SHP77 treated with DMSO at 0.1 percent for 48 hours (cell line): ENCODE data around the gene PIGS.

Experiments used
- DNase-seq: peaks from one replicate; lab custom pipeline; 2025; lab: John Stamatoyannopoulos, UW

The PIGS gene

DNA sequence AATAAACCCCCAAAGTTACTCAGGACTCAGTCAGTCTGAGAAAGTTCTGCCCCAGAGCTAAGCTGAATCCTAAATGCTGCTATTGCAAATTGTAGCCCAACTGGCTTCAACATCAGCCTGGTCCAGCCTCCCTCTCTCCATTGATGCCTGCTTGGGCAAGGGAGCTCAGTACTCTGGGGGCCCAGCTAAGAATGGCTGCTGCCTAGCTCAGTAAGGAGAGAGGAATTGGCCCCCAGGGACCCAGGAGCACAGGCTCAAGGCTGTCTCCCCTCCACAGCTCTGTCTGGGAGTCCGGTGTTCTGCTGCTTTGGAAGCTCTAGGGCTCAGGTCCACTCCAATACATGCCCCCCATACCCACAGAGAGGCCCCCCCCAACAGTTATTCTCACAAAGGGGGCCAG, 20.5 kb downstream of the PIGS start:
- DNase-seq, result no peak

DNA sequence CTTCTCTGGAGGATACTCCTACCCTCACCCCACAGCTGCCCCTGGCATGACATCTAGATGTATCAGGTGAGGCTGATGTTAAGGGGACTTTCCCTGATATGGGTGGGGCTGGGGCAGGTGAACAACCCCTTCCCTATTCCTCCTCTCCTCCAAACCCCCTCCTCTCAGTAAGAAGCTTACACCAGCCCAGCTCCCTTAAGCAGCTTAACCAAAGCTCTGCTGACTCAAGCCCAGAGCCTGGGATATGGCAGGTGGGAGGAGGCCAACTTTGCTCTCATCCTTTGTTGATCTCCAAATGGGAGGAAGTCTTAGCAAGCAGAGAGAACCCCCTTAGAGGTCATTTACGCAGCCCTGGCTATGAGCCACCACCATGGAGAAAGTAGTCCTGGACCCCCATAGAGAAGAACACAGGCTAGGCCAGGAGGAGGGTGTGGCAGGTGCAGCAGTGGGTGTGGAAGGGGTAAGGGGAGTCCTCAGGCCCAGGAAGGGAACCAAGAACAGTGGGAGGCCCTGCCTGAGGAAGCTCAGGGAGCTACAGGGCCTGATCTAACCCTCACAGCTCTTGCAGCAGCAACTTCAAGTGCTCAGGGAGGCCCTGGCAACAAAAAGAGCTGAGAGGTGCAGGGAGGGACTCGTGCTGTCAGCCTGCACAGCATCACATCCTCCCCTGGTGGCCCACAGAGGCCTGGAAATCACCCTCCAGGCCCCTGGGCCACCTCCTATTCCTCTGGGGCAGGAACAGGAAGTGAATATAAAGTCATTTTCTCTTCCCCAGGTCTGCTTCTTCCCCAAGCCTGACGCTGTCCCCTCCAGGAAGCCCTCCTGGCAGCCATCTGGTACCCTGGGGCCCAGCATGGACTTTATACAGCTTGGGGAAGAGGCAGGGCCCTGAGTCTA, 21.8 kb downstream of the PIGS start:
- DNase-seq, result no peak

DNA sequence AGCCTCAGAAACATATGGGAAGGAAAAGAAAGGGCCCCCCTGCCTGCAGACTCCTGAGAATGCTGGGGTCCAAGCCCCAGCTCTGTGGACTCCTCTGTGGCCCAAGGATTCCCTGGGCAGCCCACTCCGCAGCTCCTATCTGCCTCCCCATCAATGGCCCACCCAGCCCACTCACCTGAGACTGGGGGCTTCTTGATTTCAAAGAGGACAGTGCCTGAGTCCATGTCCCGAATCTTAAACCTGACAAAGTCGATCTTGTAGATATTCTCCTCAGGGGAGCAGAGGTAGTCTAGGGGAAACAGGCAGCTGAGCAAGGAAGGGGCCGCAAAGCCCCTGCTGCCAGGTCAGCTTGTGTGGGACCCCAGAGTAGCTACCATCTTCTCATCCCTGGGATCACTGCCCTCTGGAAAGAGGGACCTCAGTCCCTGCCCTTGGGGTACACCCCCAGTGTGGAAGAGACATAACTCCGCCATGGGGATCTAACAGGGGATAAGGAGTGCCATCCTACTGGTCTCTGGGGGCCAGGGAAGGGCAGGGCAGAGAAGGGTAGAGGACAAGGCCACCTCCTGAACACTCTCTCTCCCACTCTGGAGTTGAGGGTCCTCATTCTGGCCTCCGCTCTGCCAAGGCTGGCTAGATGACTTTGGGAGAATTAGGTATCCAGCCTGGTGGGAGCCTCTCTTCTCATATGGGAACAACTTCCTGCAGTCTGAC, 22.8 kb downstream of the PIGS start:
- DNase-seq, result no peak

DNA sequence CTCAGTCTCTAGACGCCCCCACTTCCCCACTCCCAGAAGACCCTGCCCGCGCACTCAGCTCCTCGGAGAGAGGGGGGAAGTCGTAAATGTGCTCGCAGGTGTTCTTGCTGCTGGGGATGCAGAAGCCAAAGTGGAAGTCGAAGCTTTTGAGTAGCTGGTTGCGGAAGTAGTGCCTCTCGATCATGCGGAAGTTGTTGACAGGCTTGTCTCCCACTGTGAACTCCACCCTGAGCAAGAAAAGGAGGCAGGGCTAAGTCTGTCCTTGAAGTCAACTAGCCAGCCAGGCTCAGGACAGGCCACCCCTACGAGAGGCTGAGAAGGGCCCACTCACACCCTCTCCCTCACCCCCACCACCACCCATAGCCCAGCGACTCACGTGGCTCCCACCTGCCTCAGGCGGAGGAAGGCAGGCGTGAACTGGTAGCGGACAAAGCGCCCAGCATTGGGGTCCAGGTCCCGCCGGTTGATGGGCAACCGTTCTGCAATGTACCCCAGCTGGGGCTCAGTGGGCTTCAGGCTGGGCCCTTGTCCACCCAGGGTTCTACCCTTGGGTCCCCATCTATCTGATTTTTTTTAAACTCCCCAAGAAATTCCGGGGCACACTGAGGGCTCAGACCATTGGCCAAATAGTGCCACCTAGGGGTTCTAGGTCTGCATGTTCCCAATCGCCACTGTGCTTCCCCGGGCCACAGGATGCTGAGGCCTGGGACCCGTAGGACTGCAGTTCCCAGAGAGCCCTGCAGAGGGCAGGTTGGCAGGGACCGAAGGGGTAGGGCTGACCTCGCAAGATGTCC, 23.5 kb downstream of the PIGS start:
- peak; percentile 47 for DNase-seq

DNA sequence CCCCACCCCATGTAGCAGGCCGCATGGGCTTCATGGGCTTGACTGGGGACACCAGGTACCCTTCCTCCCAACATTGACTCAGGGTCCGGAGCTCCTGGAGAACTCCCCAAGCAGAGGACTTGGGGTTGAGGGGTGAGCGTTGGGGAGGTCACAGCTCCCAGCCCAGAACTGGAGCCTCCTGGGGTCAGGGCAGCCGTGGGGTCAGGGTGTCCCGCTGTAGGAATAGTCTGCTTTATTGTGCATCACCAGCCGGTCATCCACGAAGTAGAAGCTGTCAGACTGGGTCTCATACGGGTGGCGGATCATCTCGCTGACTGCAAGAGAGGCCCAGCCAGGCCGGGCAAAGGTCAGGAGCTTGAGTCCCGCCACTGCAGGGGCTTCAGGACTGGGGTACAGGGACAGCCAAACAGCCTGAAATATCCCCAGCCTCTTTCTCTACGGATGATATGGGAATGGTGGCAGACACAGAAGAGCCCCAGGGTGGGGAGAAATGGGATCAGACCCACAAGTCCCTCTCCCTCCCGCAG, 24.2 kb downstream of the PIGS start:
- no peak for DNase-seq

DNA sequence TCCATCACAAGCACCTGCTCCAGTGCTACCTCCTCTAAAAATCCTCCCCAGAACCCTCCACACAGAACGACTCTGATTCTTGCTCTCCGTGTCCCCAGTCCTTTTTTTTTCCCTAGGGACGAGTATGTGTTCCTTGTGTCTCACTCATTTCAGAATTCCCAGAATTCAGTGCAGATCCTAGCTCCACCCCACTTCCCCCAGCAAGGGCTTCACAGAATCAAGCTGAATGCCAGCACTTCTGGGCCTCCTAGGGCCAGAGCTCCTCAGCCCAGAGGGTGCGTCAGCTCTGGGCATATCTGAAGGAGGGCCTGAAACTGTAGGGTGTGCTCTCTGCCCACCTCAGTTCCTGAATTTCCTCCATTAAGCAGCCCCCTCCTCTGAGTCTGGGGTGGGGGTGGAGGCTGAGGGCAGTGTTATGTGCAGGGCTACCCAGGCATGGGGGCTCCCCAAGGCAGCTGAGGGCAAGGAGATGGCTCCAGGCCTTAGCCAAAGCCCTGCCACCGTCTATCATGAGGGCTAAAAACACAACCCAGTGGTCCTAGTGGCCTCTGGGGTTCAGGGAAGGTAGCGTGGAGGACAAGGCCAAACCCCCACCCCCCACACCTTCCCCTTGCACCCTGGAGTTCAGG, 25.4 kb downstream of the PIGS start:
- DNase-seq, result no peak

DNA sequence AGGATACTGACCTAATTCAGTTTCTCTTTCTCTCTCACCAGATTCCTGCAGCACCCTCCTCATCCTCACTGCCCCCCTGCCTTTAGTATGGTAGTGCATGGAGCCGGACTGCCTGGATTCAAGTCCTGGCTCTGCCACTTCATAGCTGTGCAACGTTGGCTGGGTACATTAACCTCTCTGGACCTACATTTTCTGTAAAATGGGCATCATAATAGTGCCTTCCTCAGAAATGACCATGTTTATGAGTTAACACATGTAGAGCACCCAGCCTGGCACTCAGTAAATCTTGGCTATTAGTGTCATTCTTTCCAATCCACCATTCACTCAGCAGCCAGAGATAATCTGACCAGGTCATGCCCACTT, 26.2 kb downstream of the PIGS start:
- DNase-seq, result no peak

DNA sequence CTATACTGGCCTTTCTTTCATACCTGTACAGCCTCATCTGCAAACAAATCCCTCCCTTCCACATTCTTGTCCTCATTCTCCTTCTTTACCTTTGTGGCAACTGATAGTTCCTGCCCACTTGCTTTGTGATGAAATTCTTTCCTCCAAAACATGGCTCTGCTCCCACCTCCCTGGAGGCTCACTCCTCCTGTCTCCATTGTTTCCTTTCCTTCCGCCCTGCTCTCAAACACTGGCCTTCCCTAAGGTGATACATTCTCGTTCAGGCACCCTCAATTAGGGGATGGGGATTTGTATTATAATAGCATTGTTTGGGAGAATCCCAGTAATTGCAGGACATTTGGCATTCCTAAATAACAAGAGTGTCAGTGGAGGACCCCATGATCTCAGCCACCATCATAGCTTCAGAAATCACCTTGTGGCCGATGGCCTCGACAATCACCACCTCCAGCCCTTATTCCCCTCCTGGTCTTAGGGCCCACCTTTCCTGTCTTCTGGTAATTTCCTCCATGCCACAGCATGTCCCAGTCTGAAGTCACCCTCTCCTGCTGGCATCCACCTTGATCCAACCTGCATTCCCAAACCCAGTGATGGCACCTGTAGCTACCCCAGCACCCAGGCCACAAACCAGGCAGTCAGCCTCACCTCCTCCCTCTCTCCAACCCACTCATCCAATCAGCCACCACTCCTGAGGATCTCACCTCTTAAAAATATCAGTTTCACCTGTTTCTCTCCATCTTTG, 26.8 kb downstream of the PIGS start:
- DNase-seq, result no peak

DNA sequence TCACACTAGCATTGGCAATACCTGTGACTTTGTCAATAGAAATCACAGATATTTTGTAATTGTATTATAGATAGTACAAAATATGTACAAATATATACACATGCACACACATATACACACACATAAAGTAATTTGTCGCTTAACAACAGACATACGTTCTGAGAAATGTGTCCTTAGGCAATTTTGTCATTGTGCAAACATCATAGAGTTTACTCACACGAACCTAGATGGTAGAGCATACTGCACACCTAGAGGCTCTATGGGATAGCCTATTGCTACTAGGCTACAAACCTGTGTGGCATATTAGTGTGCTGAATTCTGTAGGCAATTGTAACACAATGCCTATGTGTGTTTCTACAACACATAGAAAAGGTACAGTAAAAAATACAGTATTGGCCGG, 29.9 kb downstream of the PIGS start:
- no peak for DNase-seq

DNA sequence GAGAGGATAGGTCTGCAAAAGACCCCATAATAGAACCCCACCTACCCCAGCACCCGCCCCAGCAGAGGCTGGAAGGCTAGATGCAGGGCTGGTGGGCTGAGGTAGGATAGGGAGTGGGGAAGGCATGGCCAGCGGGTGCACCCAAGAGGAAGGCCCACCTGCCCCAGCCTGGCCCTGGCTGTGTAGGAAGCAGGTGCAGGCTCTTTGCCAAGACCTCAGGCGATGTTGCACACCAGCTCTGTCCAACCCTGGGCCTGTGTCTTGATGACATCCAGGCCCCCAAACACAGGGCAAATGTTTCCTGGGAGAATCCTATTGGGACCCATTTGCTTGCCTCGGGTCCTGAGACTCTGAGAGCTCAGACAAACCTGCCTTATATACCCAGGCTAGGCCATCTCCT, 31.1 kb downstream of the PIGS start:
- no peak for DNase-seq

DNA sequence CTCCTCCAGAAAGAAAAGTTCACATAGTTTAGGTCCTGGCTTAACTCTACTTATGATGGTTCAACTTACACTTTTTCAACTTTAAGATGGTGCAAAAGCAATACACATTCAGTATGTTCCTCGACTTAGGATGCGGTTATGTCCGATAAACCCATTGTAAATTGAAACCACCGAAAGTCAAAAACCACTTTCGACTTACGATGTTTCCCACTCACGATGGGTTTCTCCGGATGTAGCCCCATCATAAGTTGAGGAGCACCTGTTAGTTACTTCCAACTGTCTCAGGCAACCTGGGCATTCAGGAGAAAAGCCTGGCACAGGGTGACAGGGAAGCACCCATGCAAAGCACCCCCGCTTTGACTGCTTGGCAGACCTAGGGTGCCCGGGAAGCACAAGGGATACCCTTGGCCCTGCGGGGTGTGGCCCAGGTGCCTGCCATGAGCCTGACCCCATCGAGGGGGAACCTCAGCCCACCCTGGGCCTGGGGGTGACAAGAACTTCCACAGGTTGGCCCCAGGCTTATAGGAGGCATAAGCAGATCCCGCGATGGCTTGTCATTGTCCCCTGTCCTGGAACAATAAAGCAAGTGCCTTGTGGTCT, 32.9 kb downstream of the PIGS start:
- DNase-seq, result no peak

DNA sequence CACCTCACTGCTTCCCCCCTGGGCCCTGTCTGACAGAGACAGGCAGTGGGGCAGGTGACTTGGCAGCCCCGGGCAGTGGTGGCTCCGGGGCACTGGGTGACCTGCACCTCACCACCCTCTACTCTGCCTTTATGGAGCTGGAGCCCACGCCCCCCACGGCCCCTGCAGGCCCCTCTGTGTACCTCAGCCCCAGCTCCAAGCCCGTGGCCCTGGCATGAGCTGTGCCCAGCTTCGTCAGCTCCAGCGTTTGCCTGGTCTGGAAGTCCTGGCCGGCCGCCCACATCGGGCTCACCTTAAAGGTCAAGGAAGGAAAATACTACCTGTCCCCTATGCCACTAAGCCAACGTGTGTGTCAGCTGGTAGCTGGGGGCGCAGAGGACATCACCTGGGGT, 34.1 kb downstream of the PIGS start:
- no peak for DNase-seq

DNA sequence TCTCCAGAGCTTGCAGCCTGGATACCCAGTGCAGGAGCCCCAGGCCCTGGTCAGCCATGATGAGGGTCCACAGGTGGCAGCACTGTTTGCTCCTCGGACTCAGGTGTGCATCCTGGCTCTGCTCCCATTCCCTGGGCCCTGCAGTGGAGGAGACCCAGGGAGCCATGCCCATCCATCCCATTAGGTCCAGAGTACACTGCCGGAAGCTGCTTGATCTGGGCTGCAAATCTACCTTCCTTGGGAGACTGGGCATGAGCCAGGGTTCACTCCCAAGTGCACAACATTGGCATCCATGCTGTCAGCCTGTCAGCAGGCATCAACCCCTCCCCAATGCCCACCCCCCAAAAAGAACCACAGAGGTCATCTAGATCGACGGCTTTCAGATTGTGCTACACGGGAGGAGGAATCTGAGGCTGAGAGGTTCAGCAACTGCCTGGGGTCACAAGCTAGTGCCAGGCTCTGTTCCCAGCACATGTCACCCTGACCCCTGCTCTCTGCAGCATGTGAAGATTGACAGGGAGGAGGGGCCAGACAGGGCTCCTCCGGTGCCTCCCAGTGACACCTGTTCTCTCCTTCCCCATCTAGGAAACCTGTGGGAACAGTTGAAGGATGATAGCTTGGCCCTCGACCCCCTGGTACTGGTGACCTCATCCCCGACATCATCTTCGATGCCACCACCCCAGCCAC, 34.6 kb downstream of the PIGS start:
- DNase-seq, result no peak

DNA sequence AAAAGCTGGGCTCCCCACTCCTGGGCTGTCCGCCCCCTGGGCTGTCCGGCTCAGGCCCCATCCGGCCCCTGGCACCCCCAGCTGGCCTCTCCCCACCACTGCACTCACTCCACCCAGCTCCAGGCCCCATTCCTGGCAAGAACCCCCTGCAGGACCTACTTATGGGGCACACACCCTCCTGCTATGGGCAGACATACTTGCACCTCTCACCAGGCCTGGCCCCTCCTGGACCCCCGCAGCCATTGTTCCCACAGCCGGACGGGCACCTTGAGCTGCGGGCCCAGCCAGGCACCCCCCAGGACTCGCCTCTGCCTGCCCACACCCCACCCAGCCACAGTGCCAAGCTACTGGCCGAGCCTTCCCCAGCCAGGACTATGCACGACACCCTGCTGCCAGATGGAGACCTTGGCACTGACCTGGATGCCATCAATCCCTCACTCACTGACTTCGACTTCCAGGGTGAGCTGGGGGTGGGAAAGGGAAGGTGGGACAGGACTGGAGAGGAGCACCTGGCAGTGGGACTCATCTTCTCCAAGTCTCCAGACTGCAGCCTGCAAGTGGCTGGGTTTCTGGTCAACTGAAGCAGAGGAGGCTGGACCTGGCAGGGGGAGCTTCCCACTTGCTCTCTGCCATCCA, 36.5 kb downstream of the PIGS start:
- no peak for DNase-seq

DNA sequence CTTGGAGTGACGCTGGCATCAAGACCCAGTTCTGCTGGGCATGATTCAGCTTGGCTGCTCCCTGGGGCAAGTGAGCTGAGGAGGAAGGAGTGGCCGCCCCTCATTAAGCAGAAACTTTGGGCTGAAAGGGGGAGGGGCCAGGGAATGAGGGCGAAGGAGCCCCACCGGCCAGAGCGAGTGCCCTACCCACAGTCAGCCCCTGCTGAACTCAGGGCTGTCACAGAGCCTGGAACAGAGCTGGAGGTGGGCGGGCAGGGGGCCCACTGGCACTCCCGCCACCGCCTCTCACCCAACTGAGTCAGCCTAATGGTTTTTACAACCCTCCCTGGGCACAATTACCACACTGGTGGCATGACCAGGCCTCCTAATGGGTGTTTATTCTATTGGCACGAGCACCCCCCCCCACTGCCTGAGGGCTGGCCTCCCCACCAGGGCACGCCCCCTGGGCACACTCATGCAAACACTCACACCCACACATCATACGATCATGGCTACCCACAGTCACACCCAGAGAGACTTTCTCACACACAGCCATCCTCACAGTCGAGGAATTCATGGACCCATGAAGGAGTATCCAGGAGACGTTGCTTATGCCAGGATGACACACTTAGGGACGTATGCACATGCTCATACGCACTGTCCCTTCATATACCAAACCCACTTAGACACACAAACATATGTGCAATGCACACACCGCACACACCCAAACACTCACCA, 38.1 kb downstream of the PIGS start:
- no peak for DNase-seq

DNA sequence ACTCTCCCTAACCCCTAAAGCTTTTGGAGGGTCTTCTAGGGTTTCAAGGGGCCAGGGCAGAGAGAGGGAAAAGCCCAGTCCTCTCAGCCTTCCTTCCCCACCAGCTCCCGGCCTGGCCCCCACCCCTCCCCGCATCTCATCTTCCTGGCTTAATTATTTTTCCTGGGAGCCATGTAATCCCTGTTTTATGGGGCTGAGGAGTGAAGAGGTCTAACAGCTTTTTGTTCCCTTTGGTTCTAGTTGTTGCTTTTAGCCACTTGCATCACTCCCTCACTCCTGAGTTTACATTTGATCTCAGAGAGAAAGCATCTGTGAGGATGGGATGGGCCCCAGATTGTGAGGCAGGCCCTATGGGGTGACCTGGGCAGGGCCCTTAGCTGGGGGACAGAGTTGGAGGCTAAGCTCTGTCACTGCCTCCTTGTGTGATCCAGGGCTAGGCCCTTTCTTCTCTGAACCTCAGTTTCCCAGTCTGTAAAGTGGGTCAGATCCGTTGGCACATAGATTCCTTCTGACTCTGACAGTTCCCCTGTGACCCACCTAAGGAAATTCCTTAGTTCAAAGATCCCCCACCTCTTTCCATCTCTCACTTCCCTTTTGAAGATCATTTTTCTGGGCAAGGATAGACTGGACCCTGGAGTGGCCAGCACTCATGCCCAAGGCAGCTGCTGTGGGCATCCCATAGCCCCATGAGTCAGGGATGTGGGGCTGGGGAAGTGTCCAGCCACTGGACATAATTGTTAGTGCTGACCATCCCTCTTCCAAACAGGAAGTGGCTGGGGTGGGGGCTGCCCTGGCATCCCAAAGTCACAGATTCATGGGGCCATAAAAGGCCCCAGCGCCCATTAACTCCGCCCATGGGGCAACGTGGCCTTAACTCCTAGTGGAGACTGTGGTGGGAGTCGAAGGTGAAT, 39.0 kb downstream of the PIGS start:
- no peak for DNase-seq

DNA sequence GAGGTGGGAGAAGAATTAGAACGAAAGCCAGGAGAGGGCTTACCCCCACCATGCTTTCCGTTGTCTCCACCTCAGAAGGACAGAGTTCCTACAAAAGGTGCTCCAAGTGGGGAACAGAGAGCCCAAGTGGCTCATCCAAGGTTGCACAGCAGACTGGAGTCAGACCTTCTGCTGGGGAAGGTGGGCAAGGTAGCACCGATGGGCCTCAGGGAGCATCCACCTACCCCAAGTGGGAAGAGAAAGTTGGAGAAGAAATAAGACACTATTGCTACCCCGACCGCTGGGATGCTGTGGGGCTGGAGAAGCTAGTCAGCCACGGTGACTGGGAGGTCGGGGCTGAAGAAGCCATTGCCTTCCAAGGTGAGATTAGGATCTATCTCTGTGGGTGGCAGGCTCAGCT, 40.4 kb downstream of the PIGS start:
- no peak for DNase-seq

DNA sequence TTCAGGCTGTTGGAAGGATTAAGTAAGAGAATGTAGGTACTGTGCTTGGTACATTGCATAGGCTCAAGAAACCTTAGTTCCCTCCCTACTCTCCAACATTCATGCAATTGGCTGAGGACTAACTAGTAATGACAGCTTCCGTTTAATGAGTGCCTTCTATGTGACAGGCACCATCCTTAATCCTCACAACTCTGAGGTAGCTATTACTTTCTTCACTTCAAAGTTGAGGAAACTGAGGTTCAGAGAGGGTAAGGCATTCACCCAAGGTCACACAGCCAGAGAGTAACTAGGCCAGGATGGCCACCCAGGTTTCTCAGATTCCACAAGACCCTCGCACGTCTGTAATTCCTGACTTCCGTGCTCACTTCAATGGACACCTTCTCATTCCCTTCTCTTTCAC, 41.1 kb downstream of the PIGS start:
- no peak for DNase-seq
